SU-DHL-6 (cell line): ENCODE measurements around the gene TMEM208.

Source experiments
- H2AFZ ChIP-seq: fragments of 200-600 bp; sonication (generic); 2 replicates; pipeline ENCODE4 v1.6.1; 2014; ENCODE audit warnings: low read depth, mild to moderate bottlenecking, moderate library complexity, mixed read lengths, antibody characterized with exemption, low read length; ENCODE audit not compliant: severe bottlenecking
- H3F3A ChIP-seq: fragments of 200-600 bp; shearing (Covaris generic); 2 replicates; pipeline ENCODE4 v1.6.0; 2016; ENCODE audit warnings: antibody characterized with exemption, mild to moderate bottlenecking; ENCODE audit not compliant: insufficient read depth
- H3K27ac ChIP-seq: fragments of 200-600 bp; sonication (generic); 2 replicates; pipeline ENCODE4 v1.5.1; 2016; ENCODE audit warnings: low read depth, mild to moderate bottlenecking, low read length, moderate library complexity, mixed read lengths
- H3K27me3 ChIP-seq: fragments of 200-600 bp; sonication (generic), shearing (Covaris generic); 2 replicates; pipeline ENCODE4 v1.6.0; 2014; ENCODE audit warnings: mild to moderate bottlenecking, low read length
- H3K36me3 ChIP-seq: fragments of 200-600 bp; sonication (generic); 2 replicates; pipeline ENCODE4 v1.6.1; 2014; ENCODE audit warnings: mild to moderate bottlenecking, low read length, mixed read lengths
- H3K4me2 ChIP-seq: fragments of 300-600, 200-600 bp; shearing (Covaris generic), sonication (generic); 2 replicates; pipeline ENCODE4 v1.6.0; 2014; ENCODE audit warnings: low read length, low read depth, mild to moderate bottlenecking; ENCODE audit not compliant: poor library complexity, severe bottlenecking
- H3K4me3 ChIP-seq: fragments of 200-600 bp; sonication (generic); 2 replicates; pipeline ENCODE4 v1.5.1; 2014; ENCODE audit warnings: antibody characterized with exemption, low read length, mild to moderate bottlenecking, mixed read lengths; ENCODE audit not compliant: insufficient read depth, poor library complexity, severe bottlenecking
- H3K79me2 ChIP-seq: fragments of 200-600 bp; sonication (generic); 2 replicates; pipeline ENCODE4 v1.6.1; 2014; ENCODE audit warnings: mild to moderate bottlenecking, low read length, moderate library complexity; ENCODE audit not compliant: insufficient read depth
- H3K9ac ChIP-seq: fragments of 200-600 bp; sonication (generic); 2 replicates; pipeline ENCODE4 v1.7.0; 2014; ENCODE audit warnings: mild to moderate bottlenecking, low read length
- H3K9me2 ChIP-seq: fragments of 200-600 bp; sonication (generic); replicated peaks from 2 replicates; pipeline ENCODE4 v1.6.1; 2014; ENCODE audit warnings: low read length; ENCODE audit not compliant: insufficient read depth
- H3K9me3 ChIP-seq: fragments of 200-600 bp; sonication (generic); 2 replicates; pipeline ENCODE4 v1.6.1; 2014; ENCODE audit warnings: low read length, mixed read lengths; ENCODE audit not compliant: insufficient read depth
- H4K20me1 ChIP-seq: fragments of 200-600 bp; sonication (generic); 2 replicates; pipeline ENCODE4 v1.6.1; 2014; ENCODE audit warnings: low read depth, mild to moderate bottlenecking, antibody characterized with exemption, low read length, moderate library complexity, mixed read lengths
- EZH2phosphoT487 ChIP-seq: fragments of 200-600 bp; sonication (generic), shearing (Covaris generic); conservative IDR thresholded peaks from 2 replicates; pipeline ENCODE4 v1.6.1; 2018; ENCODE audit warnings: mild to moderate bottlenecking, antibody characterized with exemption, low read length, moderate library complexity, mixed read lengths
- TF ChIP-seq, protein P1 (sequence below): fragments of 200-600 bp; sonication (generic); IDR thresholded peaks from one replicate; pipeline ENCODE4 v1.5.1; 2017; ENCODE audit warnings: antibody characterized with exemption, mild to moderate bottlenecking, low read length, moderate library complexity; ENCODE audit not compliant: insufficient read depth, poor library complexity, severe bottlenecking

TMEM208 gene

DNA sequence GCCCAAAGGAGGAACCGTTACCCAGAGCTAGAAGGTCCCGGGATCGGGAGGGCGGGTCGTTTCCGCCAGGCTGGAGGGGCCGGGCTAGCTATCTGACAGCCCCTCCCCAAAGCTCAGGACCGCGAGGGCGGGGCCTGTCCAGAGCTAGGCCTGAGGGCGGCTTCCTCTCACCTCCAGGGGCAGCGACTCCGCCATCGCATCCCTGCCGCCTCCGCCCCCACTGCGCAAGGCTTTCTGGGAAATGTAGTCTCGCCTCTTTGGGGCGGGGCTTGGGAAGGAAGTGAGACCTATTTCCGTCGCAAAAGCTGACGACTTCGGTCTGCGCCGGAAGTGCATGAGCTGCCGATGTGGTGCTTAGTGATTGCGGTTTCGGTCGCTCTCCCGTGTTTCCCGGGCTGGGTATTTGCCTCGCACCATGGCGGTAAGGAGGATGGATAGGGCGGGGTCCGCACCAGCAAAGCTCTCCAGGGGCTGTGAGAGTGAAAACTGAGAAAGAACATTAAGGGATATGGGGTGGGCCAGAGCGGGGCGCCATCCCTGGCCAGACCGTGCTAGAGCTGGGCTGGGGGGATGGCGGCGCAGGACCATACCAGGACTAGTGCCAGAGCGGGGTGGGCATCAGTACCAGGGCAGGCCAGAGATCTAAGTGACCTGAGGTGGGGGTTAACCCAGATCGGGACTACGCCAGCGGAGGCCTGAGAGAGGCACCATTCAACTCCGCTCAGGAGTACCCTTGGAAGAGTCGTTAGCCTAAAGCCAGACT is at the start of gene TMEM208:
TSS of gene TMEM208 (plus strand) at position 327 of the 763 bp plus-strand sequence. CDS start at position 416, 89 bp downstream.
- Histone ChIP-seq H3K4me3 (peak within 1 kb of the TSS; percentile 90), H4K20me1 (no peaks in the 10 kb centered on the region), H3K9ac (peak within 1 kb of the TSS; percentile 72), H3K27ac (peak within 1 kb of the TSS; percentile 29; the same call in 1 of the 2 replicates), H3K36me3 (no peaks in the 10 kb centered on the region), H3K27me3 (no peaks in the 10 kb centered on the region), H3K9me3 (no peaks in the 10 kb centered on the region), H2AFZ (peak within 1 kb of the TSS; percentile 97), H3F3A (no peaks in the 10 kb centered on the region), H3K9me2 (no peaks in the 10 kb centered on the region), H3K4me2 (peak within 1 kb of the TSS; percentile 98), H3K79me2 (peaks cover 11% of the 10 kb centered on the region)
- TF ChIP-seq EZH2phosphoT487: no peak
- TF ChIP-seq, protein P1, sequence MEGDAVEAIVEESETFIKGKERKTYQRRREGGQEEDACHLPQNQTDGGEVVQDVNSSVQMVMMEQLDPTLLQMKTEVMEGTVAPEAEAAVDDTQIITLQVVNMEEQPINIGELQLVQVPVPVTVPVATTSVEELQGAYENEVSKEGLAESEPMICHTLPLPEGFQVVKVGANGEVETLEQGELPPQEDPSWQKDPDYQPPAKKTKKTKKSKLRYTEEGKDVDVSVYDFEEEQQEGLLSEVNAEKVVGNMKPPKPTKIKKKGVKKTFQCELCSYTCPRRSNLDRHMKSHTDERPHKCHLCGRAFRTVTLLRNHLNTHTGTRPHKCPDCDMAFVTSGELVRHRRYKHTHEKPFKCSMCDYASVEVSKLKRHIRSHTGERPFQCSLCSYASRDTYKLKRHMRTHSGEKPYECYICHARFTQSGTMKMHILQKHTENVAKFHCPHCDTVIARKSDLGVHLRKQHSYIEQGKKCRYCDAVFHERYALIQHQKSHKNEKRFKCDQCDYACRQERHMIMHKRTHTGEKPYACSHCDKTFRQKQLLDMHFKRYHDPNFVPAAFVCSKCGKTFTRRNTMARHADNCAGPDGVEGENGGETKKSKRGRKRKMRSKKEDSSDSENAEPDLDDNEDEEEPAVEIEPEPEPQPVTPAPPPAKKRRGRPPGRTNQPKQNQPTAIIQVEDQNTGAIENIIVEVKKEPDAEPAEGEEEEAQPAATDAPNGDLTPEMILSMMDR: no peak

DNA sequence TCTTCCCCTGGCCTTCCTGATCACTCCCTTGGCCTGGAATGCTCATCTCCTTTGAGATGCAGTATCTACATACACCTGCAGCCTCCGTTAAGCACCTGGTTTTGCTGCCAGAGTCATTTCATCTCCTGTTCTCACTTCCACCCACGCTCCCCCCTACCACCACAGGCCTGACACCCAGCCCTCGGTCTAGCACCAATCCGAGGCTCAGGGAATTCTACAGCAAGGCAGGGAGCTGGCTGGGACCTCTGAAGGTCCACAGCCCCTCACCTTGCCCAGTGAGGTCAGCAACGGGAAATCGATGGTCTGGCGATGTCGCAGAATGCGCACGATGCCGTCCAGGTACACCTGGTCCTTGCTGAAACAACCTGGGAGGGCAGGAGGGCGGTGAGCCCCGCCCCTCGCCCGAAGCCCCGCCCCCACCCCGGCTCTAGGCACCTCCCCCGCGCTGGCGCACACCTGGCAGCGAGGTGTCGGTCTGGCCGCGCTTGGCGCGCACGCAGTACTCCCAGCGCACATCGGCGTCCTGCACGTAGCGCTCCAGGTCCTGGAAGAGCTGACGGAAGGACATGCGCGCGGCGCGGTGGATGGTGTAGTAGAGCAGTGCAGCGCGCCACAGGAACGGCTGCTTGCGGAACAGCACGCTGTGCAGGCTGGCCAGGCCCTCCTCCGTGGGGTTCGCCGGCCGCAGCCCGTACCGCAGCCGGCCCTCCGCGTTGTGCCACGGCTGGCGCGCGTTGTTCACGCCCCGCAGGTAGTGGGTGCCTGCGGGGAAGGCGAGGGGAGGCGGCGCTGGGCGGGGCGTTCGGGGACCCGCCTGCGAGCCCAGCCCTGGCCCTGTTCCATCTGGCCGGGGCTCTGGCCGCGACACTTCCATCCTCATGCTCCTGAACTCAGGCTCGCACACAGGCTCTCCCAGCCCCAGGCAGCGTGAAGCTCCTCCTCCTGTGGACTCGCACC is 48.9 kb upstream of the TMEM208 start:
- Histone ChIP-seq H3K9me3 (no peaks in the 10 kb centered on the region), H3K9ac (no peak overlapping the region), H3K27me3 (no peaks in the 10 kb centered on the region), H3F3A (no peaks in the 10 kb centered on the region), H3K36me3 (no peaks in the 10 kb centered on the region), H3K27ac (no peak overlapping the region), H3K79me2 (no peaks in the 10 kb centered on the region), H3K4me2 (no peak overlapping the region), H3K9me2 (no peaks in the 10 kb centered on the region), H2AFZ (no peak overlapping the region), H4K20me1 (no peaks in the 10 kb centered on the region), H3K4me3 (no peak overlapping the region)
- TF ChIP-seq, protein P1: no peak
- TF ChIP-seq EZH2phosphoT487: no peak

DNA sequence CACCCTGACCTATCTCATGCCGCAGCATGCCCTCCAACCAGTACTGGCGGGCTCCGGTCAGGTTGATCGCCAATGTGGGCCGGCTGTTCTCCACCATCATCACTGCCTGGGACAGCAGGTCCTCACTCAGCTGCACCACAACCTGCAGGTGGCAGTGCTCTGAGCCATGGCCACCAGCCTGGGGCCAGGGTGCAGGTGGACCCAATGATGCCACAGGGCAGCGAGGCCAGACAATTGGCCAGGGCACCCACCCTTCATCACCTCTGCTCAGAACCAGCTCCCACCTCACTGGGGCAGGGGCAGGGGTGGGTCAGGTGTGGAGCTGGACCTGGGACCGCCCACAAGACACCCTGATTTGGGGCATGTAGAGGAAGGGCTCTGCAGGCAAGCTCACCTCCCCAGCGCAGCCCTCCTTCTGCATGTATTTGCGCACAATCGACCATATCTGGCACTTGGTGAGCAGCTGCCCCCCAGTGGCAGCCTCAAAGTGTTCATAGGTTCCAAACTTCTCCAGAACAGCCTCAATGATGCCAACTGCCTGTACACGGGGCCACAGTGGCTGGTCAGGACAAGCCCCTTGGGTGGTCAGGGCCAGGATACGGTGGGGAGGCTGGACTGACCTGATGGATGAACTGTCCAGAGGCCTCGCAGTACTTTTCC is 47.4 kb upstream of the TMEM208 start:
- no peaks in the 10 kb centered on the region for H3F3A ChIP-seq
- no peak overlapping the region for H2AFZ ChIP-seq
- TF ChIP-seq EZH2phosphoT487: no peak
- TF ChIP-seq, protein P1: no peak
- no peaks in the 10 kb centered on the region for H3K27me3 ChIP-seq
- H3K36me3 ChIP-seq: no peaks in the 10 kb centered on the region
- no peaks in the 10 kb centered on the region for H3K9me3 ChIP-seq
- H3K9me2 ChIP-seq: no peaks in the 10 kb centered on the region
- no peak overlapping the region for H3K4me3 ChIP-seq
- no peaks in the 10 kb centered on the region for H3K79me2 ChIP-seq
- H4K20me1 ChIP-seq: no peaks in the 10 kb centered on the region
- H3K9ac ChIP-seq: no peak overlapping the region
- no peak overlapping the region for H3K4me2 ChIP-seq
- H3K27ac ChIP-seq: no peak overlapping the region
